HL-60 (cell line): ENCODE data around the gene NF1.

Experiments
- DNase-seq, 2 experiments: peaks; one replicate each; pipeline ENCODE4 v3.0.0-alpha.2; 2010 to 2020; ENCODE audit warnings: low read depth in 1 of 2, low spot score in 1 of 2
- H3K27ac ChIP-seq: fragments of 250-450 bp; sonication (Bioruptor Pico); replicated peaks from 2 replicates; pipeline ENCODE4 v1.5.1; 2020; ENCODE audit warnings: mild to moderate bottlenecking, moderate library complexity
- H3K27me3 ChIP-seq: fragments of 250-450 bp; sonication (Bioruptor Pico); 2 replicates; pipeline ENCODE4 v1.5.1; 2021; ENCODE audit warnings: mild to moderate bottlenecking, moderate library complexity; ENCODE audit not compliant: insufficient read depth, poor library complexity, severe bottlenecking
- H3K4me3 ChIP-seq: replicated peaks from 2 replicates; pipeline ENCODE4 v1.5.1; 2011; ENCODE audit warnings: mild to moderate bottlenecking, control low read depth, low read length; ENCODE audit not compliant: insufficient read depth
- CTCF ChIP-seq: IDR thresholded peaks from one replicate; pipeline ENCODE4 v1.5.1; 2011; ENCODE audit warnings: low read length, control low read depth, inconsistent platforms; ENCODE audit not compliant: insufficient read depth
- GABPA ChIP-seq: IDR thresholded peaks from 2 replicates; pipeline ENCODE4 v1.6.1; 2012; ENCODE audit warnings: low read depth
- POLR2AphosphoS5 ChIP-seq: IDR thresholded peaks from 2 replicates; pipeline ENCODE4 v1.6.1; 2012; ENCODE audit warnings: low read depth
- SPI1 ChIP-seq: IDR thresholded peaks from 2 replicates; pipeline ENCODE4 v1.6.1; 2012; ENCODE audit warnings: low read depth, mild to moderate bottlenecking, borderline replicate concordance
- TF ChIP-seq, protein P1 (sequence below): IDR thresholded peaks from 2 replicates; pipeline ENCODE4 v1.6.1; 2012; ENCODE audit warnings: low read depth; ENCODE audit not compliant: insufficient replicate concordance

The NF1 gene

GRCh38 chr17:31400481-31400950 is 305.7 kb downstream of the NF1 start:
- Histone ChIP-seq H3K4me3 (no peak overlapping the region), H3K27ac (no peak overlapping the region), H3K27me3 (no peaks in the 10 kb centered on the region)
- no peak for DNase-seq
- TF ChIP-seq, protein P1, sequence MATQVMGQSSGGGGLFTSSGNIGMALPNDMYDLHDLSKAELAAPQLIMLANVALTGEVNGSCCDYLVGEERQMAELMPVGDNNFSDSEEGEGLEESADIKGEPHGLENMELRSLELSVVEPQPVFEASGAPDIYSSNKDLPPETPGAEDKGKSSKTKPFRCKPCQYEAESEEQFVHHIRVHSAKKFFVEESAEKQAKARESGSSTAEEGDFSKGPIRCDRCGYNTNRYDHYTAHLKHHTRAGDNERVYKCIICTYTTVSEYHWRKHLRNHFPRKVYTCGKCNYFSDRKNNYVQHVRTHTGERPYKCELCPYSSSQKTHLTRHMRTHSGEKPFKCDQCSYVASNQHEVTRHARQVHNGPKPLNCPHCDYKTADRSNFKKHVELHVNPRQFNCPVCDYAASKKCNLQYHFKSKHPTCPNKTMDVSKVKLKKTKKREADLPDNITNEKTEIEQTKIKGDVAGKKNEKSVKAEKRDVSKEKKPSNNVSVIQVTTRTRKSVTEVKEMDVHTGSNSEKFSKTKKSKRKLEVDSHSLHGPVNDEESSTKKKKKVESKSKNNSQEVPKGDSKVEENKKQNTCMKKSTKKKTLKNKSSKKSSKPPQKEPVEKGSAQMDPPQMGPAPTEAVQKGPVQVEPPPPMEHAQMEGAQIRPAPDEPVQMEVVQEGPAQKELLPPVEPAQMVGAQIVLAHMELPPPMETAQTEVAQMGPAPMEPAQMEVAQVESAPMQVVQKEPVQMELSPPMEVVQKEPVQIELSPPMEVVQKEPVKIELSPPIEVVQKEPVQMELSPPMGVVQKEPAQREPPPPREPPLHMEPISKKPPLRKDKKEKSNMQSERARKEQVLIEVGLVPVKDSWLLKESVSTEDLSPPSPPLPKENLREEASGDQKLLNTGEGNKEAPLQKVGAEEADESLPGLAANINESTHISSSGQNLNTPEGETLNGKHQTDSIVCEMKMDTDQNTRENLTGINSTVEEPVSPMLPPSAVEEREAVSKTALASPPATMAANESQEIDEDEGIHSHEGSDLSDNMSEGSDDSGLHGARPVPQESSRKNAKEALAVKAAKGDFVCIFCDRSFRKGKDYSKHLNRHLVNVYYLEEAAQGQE: peak; percentile 44
- TF ChIP-seq POLR2AphosphoS5: no peak

DNA sequence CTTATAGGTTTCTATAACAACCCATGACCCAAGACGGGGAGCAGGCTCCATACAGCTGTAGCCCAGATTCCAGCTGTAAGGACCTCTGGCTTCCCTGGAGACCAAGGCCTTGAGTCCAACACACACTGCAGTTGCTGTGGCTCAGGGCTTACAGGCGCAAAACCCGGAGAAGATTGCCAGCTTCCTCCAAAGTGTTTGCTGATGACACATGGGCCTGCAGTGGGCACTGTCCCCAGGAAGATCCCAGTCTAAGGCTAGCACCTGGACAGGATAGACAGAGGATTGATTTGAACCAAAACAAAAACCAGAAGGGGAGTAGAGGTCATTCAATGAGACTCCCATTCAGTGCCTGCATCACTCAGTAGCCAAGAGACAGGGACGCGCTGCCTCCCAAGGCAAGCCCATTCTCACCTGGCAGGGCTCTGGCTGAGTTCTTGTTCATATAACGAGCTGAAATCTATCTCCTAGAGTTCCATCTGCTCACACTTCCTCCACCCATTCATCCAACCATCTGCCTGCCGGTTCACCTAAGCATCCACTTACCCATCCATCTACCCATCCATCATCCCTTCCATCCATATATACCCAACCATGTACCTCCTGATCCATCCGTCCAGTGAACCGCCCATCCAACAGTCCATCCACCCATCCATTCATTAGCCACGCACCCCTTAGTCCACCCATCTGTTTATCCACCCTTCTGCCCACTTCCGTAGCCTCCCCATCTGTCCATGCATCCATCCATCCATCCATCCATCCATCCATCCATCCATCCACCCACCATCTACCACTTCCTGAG is 306.9 kb downstream of the NF1 start:
- Histone ChIP-seq H3K4me3 (no peak overlapping the region), H3K27me3 (no peaks in the 10 kb centered on the region), H3K27ac (no peak overlapping the region)
- TF ChIP-seq CTCF: no peak
- no peak for DNase-seq

GRCh38 chr17:31404028-31404949 is 309.5 kb downstream of the NF1 start:
- TF ChIP-seq POLR2AphosphoS5 (no peak), SPI1 (peak; percentile 88), GABPA (no peak), CTCF (no peak)
- TF ChIP-seq, protein P1: no peak
- Histone ChIP-seq H3K4me3 (no peak overlapping the region), H3K27ac (no peak overlapping the region), H3K27me3 (no peaks in the 10 kb centered on the region)
- DNase-seq: peak; percentile 16 to 73

DNA sequence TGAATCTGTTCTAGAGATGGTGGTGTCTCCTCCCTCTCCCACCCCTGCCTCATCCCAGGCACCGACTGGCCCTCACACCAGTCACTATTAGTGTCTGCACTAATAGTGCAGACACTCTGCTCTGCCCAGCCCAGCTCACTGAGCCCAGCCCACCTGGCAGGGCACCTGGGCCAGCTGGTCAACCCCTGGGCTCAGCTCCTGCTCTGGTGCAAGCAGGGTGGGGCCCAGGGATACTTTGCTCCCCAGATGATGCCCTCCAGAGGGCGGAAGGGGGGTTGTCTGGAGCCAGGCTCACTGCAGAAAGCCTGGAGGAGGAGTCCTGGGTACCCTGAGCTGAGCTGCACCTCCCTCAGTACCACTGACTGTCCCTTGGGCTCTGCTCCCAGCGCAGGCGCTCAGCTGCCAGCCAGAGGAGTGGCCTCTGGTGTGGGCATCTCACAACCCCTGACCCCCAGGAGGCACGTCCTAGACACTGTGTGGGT is 311.2 kb downstream of the NF1 start:
- no peak overlapping the region for H3K4me3 ChIP-seq
- no peak for DNase-seq
- H3K27ac ChIP-seq: no peak overlapping the region
- no peaks in the 10 kb centered on the region for H3K27me3 ChIP-seq
- no peak for TF ChIP-seq GABPA
- TF ChIP-seq, protein P1: no peak
- TF ChIP-seq POLR2AphosphoS5: no peak
- no peak for TF ChIP-seq CTCF
- no peak for TF ChIP-seq SPI1
